ENCODE measurements around the gene KIF3A.

KIF3A gene

DNA sequence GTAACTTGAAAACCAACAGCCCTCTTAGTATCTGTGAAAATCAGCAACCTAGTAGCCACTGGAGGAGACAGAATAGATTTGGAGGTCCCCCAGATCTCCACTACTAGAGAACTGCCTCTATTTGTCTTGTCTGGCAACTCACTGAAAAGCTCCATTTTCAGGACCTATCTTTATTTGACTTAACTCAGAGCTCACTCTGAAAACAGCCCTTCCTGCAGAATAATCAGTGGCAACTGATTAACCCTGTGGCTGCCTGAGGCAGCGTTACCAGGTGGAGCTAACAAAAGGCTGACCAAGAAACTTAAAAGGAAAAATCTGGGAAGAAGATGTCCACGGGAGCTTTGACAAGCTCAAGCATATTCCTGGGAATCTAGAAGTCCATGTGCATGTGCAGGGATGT, 89.9 kb downstream of the KIF3A start:
- DNase-seq (ENCODE audit: low spot score) = no peak
- in situ Hi-C loops (cut with MboI; ENCODE audit: low sequenced_read_pairs, unreplicated experiment) = no loop called here
- TF ChIP-seq, protein P1, sequence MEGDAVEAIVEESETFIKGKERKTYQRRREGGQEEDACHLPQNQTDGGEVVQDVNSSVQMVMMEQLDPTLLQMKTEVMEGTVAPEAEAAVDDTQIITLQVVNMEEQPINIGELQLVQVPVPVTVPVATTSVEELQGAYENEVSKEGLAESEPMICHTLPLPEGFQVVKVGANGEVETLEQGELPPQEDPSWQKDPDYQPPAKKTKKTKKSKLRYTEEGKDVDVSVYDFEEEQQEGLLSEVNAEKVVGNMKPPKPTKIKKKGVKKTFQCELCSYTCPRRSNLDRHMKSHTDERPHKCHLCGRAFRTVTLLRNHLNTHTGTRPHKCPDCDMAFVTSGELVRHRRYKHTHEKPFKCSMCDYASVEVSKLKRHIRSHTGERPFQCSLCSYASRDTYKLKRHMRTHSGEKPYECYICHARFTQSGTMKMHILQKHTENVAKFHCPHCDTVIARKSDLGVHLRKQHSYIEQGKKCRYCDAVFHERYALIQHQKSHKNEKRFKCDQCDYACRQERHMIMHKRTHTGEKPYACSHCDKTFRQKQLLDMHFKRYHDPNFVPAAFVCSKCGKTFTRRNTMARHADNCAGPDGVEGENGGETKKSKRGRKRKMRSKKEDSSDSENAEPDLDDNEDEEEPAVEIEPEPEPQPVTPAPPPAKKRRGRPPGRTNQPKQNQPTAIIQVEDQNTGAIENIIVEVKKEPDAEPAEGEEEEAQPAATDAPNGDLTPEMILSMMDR (IDR thresholded peaks at IDR 0.05; ENCODE audit: borderline replicate concordance, control extremely low read depth, extremely low read depth, insufficient read depth, missing control alignments) = no peak

DNA sequence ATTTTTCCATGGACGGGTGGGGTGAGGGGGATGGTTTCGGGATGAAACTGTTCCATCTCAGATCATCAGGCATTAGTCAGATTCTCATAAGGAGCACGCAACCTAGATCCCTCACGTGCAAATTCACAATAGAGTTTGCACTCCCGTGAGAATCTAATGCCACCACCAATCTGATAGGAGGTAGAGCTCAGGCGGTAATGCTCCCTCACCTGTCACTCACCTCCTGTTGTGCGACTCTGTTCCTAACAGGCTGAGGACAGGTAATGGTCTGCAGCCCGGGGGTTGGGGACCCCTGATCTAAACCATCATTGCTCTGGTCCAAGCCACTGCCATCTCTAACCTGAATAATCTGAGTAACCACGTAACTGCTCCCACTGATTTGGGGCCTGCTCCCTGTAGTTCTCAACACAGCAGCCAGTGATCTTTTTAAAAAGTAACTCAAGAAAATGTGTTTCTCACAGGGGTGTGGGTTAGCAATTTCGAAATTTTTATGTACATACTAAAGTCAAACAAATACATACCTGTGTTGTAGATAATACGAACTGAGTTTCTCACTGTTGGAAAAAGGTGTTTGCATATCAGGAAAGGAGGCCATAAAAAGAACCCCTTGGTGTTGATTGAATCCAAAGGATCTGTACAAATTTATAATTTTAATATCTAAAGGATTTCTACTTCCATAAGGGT, 90.6 kb downstream of the KIF3A start:
- in situ Hi-C loops (cut with MboI; ENCODE audit: low sequenced_read_pairs, unreplicated experiment) = no loop called here

DNA sequence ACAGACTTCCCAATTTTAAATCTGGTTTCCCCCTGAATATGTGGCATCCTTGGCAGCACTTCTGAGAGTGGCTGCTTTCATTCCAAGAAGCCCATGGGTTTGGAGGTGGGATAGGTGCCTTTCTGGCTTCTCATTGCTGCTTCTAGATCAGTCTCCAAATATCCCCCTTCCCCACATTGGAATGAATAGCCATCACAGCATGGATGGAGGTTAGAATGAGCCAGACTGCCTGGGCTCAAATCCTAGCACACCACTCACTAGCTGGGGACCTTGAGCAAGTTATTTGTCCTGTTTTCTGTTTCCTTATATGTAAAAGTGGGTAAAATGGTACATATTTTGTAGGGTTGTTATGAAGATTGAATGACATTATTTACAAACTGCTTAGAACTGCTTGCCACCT, 93.2 kb downstream of the KIF3A start:
- in situ Hi-C loops (cut with MboI; ENCODE audit: low sequenced_read_pairs, unreplicated experiment) = no loop called here
- no peak for DNase-seq (ENCODE audit: low spot score)
- TF ChIP-seq, protein P1 (IDR thresholded peaks at IDR 0.05; ENCODE audit: borderline replicate concordance, control extremely low read depth, extremely low read depth, insufficient read depth, missing control alignments) = no peak

More for the DNA sequence above, 90.6 kb downstream of the KIF3A start:
- TF ChIP-seq, protein P1 (IDR thresholded peaks at IDR 0.05; ENCODE audit: borderline replicate concordance, control extremely low read depth, extremely low read depth, insufficient read depth, missing control alignments) = no peak
- no peak for DNase-seq (ENCODE audit: low spot score)

Data from GM13976 (cell line).